K562 treated with DMSO at 1 percent for 4 hours (cell line): Measurements from ENCODE around the gene KLF1. TPM values are rescaled to one million over a fixed set of nuclear protein-coding genes. Genes with fewer than 3 reads are reported as not detected.

Source experiments
- total RNA-seq: library from RNA; unstranded; fragments of 300-600 nt; gene quantifications from 2 replicates; pipeline ENCODE4 v1.2.3, GENCODE V29; 2022; ENCODE audit not compliant: insufficient read depth

KLF1 gene
- 30.8 and 50.0 TPM in 2 replicates for total RNA-seq

GRCh38 chr19:12886969-12887747 lies at the start of gene KLF1:
TSS of gene KLF1 (minus strand) at chr19:12887201. CDS start at chr19:12887140, 61 bp downstream.

DNA sequence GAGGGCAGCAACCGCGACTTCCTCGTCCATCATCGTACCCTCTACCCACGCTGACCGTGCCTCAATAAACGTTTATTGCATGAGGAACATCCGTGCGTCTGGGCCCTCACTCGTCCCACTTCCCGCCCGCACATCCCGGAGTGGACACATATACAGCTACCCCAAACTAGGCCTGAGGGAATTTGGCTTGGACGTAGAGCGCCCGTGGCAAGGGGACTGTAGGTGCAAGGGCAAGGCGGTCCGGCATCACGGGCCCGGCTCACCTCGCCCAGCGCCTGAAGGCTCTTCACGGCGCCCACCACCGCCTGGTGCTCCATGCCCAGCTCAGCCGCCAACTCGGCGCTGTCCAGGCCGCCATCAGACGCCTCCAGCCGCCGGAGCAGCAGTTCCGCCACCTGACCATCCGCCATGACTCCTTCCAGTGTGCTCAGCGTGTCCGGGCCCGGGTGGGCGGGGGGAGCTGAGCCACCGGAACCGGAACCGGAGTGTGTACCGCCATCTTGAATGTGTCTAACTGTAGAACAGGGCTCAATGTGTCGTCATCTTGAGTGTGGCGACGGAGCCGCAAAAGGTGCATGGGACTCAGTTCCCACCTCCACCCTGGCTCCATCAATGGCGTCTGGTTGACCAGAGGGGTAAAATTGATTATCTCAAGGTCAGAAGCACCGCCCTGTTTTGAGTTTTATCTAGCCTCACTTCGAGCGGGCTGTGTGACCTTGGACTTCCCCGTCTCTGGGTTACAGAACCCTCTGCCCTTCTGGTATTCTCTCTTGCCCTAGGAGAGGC lies 46.5 kb upstream of the KLF1 start, which contains the start of gene FARSA:
Gene FARSA (minus strand): TSS at position 425 of the 786 bp plus-strand sequence. CDS start 15 bp downstream, at position 410.

DNA sequence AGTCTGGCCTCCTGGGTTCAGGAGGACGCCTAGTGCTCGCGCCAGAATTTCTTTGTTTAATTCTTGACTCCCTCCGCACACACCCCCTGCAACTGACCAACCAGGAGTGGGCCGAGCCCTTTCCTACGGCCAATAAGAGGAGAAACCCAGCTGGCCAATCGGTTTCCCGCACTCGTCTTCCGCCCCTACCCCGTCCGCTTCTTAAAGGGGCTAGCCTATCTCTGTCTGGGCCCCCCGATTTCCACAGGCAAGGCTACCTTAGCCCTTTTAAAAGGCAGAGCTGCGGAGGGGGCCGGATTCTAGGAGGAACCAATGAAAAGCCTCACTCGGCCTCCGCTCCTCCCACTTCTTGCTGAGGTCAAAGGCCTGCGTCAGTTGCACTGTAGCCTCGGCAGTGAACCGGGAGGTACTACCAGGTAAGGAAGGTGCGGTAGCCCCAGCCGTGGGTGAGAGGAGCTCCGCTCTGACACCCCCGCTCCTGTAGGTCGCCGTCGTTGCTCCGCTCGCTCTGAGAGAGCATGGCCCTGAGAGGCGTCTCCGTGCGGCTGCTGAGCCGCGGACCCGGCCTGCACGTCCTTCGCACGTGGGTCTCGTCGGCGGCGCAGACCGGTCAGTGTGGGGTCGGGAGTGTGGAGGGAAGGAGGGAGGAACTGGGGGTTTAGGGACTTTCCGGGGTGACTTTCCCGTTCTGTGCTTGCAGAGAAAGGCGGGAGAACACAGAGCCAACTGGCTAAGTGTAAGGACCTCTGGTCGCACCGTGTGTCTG lies 4.0 kb upstream of the KLF1 start, which contains the start of gene GCDH:
Gene GCDH (plus strand): TSS at position 374 of the 766 bp plus-strand sequence. CDS start 145 bp downstream, at position 519.

DNA sequence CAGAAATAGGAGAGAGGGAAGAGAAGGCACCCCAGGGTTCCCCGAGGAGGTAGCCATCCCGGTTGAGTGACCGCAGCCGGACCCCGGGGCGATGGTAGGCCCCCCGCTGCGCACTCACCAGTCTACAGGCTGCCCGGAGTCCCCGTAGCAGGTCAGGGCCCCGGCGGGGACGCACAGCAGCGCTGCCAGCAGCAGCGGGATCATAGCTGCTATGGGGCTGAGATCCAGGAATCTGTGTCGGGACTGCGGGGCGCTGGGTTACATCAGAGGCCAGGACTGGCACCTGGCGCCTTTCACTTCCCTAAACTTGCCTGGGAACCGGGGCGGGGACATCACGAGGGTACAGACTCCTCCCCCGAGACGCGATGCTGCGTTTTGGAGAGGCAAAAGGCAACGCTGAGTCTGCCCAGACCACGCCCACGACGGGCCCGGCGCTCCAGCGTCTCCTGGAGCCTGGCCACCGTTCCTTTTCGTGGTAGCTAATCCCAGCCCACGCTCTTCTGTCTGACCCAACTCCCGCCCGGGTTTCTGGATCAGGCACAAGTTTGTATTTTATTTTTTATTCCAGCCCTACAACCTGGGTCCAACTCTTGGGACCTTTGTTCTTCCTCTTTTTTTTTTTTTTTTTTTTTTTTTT lies 5.7 kb downstream of the KLF1 start, which contains the start of gene DNASE2:
Gene DNASE2 (minus strand): TSS at position 278 of the 637 bp plus-strand sequence. CDS start 74 bp downstream, at position 204.

DNA sequence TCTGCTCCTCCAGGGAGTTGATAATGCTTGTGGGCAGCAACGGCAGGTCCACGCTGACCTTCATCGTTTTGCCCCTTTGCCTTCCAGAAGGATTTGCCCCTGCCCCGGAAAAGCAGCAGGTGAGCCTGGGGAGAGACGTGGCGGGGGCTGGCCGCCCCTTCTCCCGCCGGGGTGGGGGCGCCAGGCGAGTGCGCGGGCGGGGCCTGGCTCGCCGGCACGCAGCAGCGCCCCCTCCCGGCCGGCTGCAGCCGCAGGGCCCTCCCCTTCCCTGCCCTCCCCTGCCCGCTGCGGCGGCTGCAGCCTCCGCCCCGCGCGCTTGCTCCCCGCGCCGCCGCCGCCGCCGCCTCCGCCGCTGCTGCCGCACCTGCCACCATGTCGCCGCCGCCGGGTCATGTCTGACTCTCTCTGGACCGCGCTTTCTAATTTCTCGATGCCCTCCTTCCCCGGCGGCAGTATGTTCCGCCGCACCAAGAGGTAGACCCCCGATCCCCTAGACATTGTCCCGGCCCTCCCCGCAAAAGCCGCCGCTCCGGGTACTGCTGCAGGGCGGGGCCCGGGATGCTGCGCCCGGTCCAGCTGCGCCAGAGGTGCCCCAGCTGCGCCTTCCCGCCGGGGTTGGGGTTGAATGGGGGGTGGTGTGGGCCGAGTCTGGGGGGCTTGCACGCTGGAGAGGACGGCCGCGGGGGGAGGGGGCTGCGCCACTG lies 48.7 kb downstream of the KLF1 start, which contains the start of gene MAST1:
Gene MAST1 (plus strand): TSS at position 334 of the 704 bp plus-strand sequence. CDS start 58 bp downstream, at position 392.

DNA sequence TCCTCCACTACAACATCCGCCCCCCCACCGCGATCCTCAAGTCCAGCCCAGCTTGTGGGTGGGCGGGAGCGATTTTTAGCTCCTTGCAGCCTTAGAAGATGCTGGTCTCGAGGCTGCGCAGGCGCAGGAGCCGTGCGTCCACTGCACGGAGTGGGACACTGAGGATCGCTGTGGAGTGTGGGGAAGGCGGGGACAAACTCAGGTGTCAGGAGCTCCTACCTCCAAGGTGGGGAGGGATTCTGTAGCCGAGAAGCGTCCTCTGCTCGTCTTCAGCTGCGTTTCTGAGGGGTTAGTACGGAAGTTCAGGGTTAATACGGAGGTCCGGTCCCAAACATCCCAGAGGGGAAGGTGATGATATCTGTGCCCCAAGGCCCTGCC lies 52.4 kb downstream of the KLF1 start, which contains the start of gene RTBDN:
Gene RTBDN (minus strand): TSS at position 14 of the 378 bp plus-strand sequence. CDS start 4,600 bp downstream, outside the sequence.

Other genes with a start within 250 kb of the KLF1 start
- 112 and 118 TPM in 2 replicates for gene MAN2B1, start 220.5 kb downstream of the KLF1 start, total RNA-seq
- 13.2 and 16.5 TPM in 2 replicates for gene WDR83, start 220.4 kb downstream of the KLF1 start, total RNA-seq
- gene DHPS, start 205.3 kb downstream of the KLF1 start, total RNA-seq: 115 and 119 TPM in 2 replicates
- not detected in 2 replicates for gene GNG14, start 199.2 kb downstream of the KLF1 start, total RNA-seq
- gene FBXW9, start 190.6 kb downstream of the KLF1 start, total RNA-seq: 9.8 and 12.8 TPM in 2 replicates
- 24.6 and 26.8 TPM in 2 replicates for gene TNPO2, start 163.3 kb downstream of the KLF1 start, total RNA-seq
- 429 and 468 TPM in 2 replicates for gene TRIR, start 152.5 kb downstream of the KLF1 start, total RNA-seq
- gene GET3, start 149.7 kb downstream of the KLF1 start, total RNA-seq: 93.8 and 110 TPM in 2 replicates
- gene BEST2, start 135.4 kb downstream of the KLF1 start, total RNA-seq: not detected in 2 replicates
- 14.4 and 15.7 TPM in 2 replicates for gene HOOK2, start 111.6 kb downstream of the KLF1 start, total RNA-seq
- gene JUNB, start 95.7 kb downstream of the KLF1 start, total RNA-seq: 74.2 and 74.3 TPM in 2 replicates
- 371 and 398 TPM in 2 replicates for gene PRDX2, start 85.4 kb downstream of the KLF1 start, total RNA-seq
- gene THSD8, start 85.1 kb downstream of the KLF1 start, total RNA-seq: 2.4 TPM in 1 of 2 replicates, not detected in the other
- 55.9 and 64.5 TPM in 2 replicates for gene RNASEH2A, start 80.6 kb downstream of the KLF1 start, total RNA-seq
- not detected in 2 replicates for gene RTBDN, start 52.6 kb downstream of the KLF1 start, total RNA-seq
- 5.8 and 8.0 TPM in 2 replicates for gene MAST1, start 48.7 kb downstream of the KLF1 start, total RNA-seq
- gene DNASE2, start 5.8 kb downstream of the KLF1 start, total RNA-seq: 145 and 148 TPM in 2 replicates
- gene GCDH, start 4.0 kb upstream of the KLF1 start, total RNA-seq: 10.2 and 12.5 TPM in 2 replicates
- 1.4 and 2.5 TPM in 2 replicates for gene SYCE2, start 32.1 kb upstream of the KLF1 start, total RNA-seq
- 105 and 107 TPM in 2 replicates for gene FARSA, start 46.5 kb upstream of the KLF1 start, total RNA-seq
- 624 and 631 TPM in 2 replicates for gene CALR, start 51.4 kb upstream of the KLF1 start, total RNA-seq
- 148 and 165 TPM in 2 replicates for gene RAD23A, start 58.7 kb upstream of the KLF1 start, total RNA-seq
- gene GADD45GIP1, start 70.0 kb upstream of the KLF1 start, total RNA-seq: 32.9 and 34.3 TPM in 2 replicates
- 0.71 TPM in 1 of 2 replicates, not detected in the other for gene DAND5, start 82.4 kb upstream of the KLF1 start, total RNA-seq
- gene NFIX, start 108.3 kb upstream of the KLF1 start, total RNA-seq: 7.7 and 11.9 TPM in 2 replicates
- 206 and 223 TPM in 2 replicates for gene LYL1, start 215.7 kb upstream of the KLF1 start, total RNA-seq
- gene TRMT1, start 229.5 kb upstream of the KLF1 start, total RNA-seq: 32.7 and 35.8 TPM in 2 replicates
- gene NACC1, start 231.1 kb upstream of the KLF1 start, total RNA-seq: 26.6 and 46.2 TPM in 2 replicates